Upper lobe of left lung (tissue), 6 donors: ENCODE measurements around the gene ACOT4. TPM values are rescaled to one million over a fixed set of nuclear protein-coding genes. Genes with fewer than 3 reads are reported as not detected.
A peak's percentile ranks its signal among the peaks of the same experiment; 100 is the strongest.

Source experiments
- ATAC-seq, 2 donors: fragments of 200-7000 bp; cut with Tn5 transposase; one replicate each; pipeline ENCODE4 v1.9.1; 2022; ENCODE audit warnings: mild to moderate bottlenecking in 2 of 2, moderate library complexity in 2 of 2; ENCODE audit not compliant: low FRiP score in 2 of 2
- DNase-seq, 2 donors: peaks; one replicate each; pipeline ENCODE4 v3.0.0-alpha.2; 2019 to 2020
- H3K27ac ChIP-seq, 4 donors: fragments of 200-600 bp; sonication (generic); one replicate each; pipeline ENCODE4 v1.5.1; 2016 to 2019
- H3K27me3 ChIP-seq, 4 donors: fragments of 200-600 bp; sonication (generic); one replicate each; pipeline ENCODE4 v1.5.1; 2017 to 2019
- H3K36me3 ChIP-seq, 4 donors: fragments of 200-600 bp; sonication (generic); one replicate each; pipeline ENCODE4 v1.5.1; 2016 to 2019
- H3K4me1 ChIP-seq, 4 donors: fragments of 200-600 bp; sonication (generic); one replicate each; pipeline ENCODE4 v1.5.1; 2018 to 2019
- H3K4me3 ChIP-seq, 4 donors: fragments of 200-600 bp; sonication (generic); one replicate each; pipeline ENCODE4 v1.5.1; 2017 to 2019; ENCODE audit warnings: mild to moderate bottlenecking in 2 of 4, moderate library complexity in 1 of 4
- H3K9me3 ChIP-seq, 4 donors: fragments of 200-600 bp; sonication (generic); one replicate each; pipeline ENCODE4 v1.5.1; 2018 to 2019
- EP300 ChIP-seq, 4 donors: sonication (generic); formaldehyde crosslinking; IDR thresholded peaks; one replicate each; pipeline ENCODE4 v1.5.1; 2017; ENCODE audit warnings: antibody characterized with exemption in 4 of 4, control low read depth in 2 of 4
- POLR2A ChIP-seq, 4 donors: fragments of 450-650 bp; IDR thresholded peaks; one replicate each; pipeline ENCODE4 v1.5.1; 2016 to 2017; ENCODE audit warnings: antibody characterized with exemption in 4 of 4, mild to moderate bottlenecking in 2 of 4
- POLR2AphosphoS5 ChIP-seq, 2 donors: sonication (generic); formaldehyde crosslinking; IDR thresholded peaks; one replicate each; pipeline ENCODE4 v1.5.1; 2017; ENCODE audit warnings: antibody characterized with exemption in 2 of 2
- WGBS, 2 donors: methylation state at CpG; one replicate each; pipeline ENCODE4 v1.1.5; 2017 to 2018; 5-methylcytosine and 5-hydroxymethylcytosine counted together
- total RNA-seq, 6 donors: library from RNA; depleted of rRNA in 4 of 6; stranded (reverse); fragments of >200 nt in 4 of 6; gene quantifications; one replicate each; pipeline versions ENCODE4 v1.1.0 to v1.2.1, GENCODE V29; 2016 to 2021
- TF ChIP-seq, protein P1 (sequence below), 6 experiments: fragments of 450-650 bp in 4 of 6; fragments of 200-600 bp in 2 of 6; sonication (generic) in 2 of 6; IDR thresholded peaks; one replicate each; pipeline ENCODE4 v1.5.1; 2016 to 2019; ENCODE audit warnings: antibody characterized with exemption in 6 of 6
- donor health status: DM: no; HTN: no; CAD: no; lungs with moderate emphysema.
- donor health status: DM: no; HTN: yes; CAD: no; lungs with severe emphysema.

The ACOT4 gene
- total RNA-seq, 6 donors from 2014 or later = 1.3 to 6.4 (median 4.9) TPM; not detected in 1

DNA sequence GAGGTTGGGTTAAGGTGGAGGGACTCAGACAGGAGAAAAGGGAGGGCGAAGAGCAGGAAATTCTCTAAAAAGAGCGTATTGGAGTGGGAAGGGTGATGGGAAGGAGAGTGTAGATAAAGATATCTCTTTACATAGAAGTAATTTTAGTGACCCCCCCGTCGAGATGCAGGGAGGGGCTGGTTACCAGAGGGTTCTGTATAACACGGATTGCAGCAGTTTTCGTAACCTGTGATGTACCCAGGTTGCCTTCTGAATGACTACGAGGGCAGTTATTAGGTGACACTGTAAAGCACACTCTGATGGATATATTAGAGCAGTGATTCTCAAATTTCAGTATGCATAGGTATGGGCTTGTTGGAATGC lies 53.6 kb downstream of the ACOT4 start:
- Histone ChIP-seq H3K27me3 (no peaks in the 10 kb centered on the region), H3K36me3 (no peaks in the 10 kb centered on the region), H3K4me1 (peaks cover 11 to 18% (median 13%) of the 10 kb centered on the region in 4 donors), H3K4me3 (peak overlapping the region; percentile 65 to 92 (median 82)), H3K9me3 (no peaks in the 10 kb centered on the region), H3K27ac (peak overlapping the region; percentile 62 to 90 (median 81))
- no peak for ATAC-seq
- 11% methylated on average over 7 of the region's 7 CpGs for WGBS, 2 donors
- TF ChIP-seq, protein P1, sequence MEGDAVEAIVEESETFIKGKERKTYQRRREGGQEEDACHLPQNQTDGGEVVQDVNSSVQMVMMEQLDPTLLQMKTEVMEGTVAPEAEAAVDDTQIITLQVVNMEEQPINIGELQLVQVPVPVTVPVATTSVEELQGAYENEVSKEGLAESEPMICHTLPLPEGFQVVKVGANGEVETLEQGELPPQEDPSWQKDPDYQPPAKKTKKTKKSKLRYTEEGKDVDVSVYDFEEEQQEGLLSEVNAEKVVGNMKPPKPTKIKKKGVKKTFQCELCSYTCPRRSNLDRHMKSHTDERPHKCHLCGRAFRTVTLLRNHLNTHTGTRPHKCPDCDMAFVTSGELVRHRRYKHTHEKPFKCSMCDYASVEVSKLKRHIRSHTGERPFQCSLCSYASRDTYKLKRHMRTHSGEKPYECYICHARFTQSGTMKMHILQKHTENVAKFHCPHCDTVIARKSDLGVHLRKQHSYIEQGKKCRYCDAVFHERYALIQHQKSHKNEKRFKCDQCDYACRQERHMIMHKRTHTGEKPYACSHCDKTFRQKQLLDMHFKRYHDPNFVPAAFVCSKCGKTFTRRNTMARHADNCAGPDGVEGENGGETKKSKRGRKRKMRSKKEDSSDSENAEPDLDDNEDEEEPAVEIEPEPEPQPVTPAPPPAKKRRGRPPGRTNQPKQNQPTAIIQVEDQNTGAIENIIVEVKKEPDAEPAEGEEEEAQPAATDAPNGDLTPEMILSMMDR (IDR thresholded peaks at IDR 0.05) = no peak
- TF ChIP-seq POLR2AphosphoS5 (IDR thresholded peaks at IDR 0.05) = no peak
- TF ChIP-seq EP300 (IDR thresholded peaks at IDR 0.05) = no peak
- no peak for TF ChIP-seq POLR2A (IDR thresholded peaks at IDR 0.05)
- DNase-seq = no peak

Other genes starting within 250 kb of the ACOT4 start
- gene NUMB, start 133.3 kb upstream of the ACOT4 start, total RNA-seq = 100 to 1,000 TPM in 5 of 6 donors, 10 to 100 TPM in 1; 85.6 to 169 (median 118) TPM
- 10 to 100 TPM in 5 of 6 donors, 1 to 10 TPM in 1; 7.2 to 23.0 (median 13.4) TPM for gene RIOX1, start 100.9 kb upstream of the ACOT4 start, total RNA-seq
- 10 to 100 TPM in 2 of 6 donors, 1 to 10 TPM in 4; 3.2 to 22.8 (median 8.9) TPM for gene ACOT1, start 54.7 kb upstream of the ACOT4 start, total RNA-seq
- 1 to 10 TPM in 2 of 6 donors, under 1 TPM in 3, not detected in 1; 0.61 to 2.1 (median 0.94) TPM for gene HEATR4, start 32.9 kb upstream of the ACOT4 start, total RNA-seq
- 100 to 1,000 TPM in 1 of 6 donors, 10 to 100 TPM in 5; 24.0 to 119 (median 46.7) TPM for gene ACOT2, start 22.7 kb upstream of the ACOT4 start, total RNA-seq
- gene ACOT6, start 20.6 kb downstream of the ACOT4 start, total RNA-seq = not detected
- gene DNAL1, start 53.1 kb downstream of the ACOT4 start, total RNA-seq = 10 to 100 TPM in 3 of 6 donors, 1 to 10 TPM in 3; 4.2 to 29.8 (median 11.5) TPM
- 10 to 100 TPM in 5 of 6 donors, 1 to 10 TPM in 1; 9.9 to 28.9 (median 15.2) TPM for gene PNMA1, start 122.5 kb downstream of the ACOT4 start, total RNA-seq